ENCODE results near the gene SEMA3A.

SEMA3A gene

DNA sequence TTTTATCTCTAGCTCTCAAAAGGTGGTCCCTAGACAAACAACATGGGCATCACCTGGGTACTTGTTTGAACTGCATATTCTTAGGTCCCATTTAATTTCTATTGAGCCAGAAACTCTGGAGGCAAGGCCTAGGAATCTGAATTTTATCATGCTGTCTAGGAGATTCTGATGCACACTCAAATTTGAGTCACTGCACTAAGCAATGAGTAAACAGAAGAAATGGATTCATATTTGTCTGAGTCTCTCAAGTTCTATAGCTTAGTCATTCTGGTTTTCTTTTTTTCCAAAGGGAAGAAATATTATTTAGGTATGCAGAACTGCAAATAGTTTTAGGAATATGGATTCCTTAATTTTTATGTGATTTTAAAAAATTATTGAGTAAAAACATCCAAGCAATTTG lies 185.5 kb downstream of the SEMA3A start:
- no peak for DNase-seq (ENCODE audit: low read depth)
- H3K4me3 ChIP-seq (ENCODE audit: control insufficient read depth, low read depth, low read length) = no peak overlapping the region
- TF ChIP-seq, protein P1, sequence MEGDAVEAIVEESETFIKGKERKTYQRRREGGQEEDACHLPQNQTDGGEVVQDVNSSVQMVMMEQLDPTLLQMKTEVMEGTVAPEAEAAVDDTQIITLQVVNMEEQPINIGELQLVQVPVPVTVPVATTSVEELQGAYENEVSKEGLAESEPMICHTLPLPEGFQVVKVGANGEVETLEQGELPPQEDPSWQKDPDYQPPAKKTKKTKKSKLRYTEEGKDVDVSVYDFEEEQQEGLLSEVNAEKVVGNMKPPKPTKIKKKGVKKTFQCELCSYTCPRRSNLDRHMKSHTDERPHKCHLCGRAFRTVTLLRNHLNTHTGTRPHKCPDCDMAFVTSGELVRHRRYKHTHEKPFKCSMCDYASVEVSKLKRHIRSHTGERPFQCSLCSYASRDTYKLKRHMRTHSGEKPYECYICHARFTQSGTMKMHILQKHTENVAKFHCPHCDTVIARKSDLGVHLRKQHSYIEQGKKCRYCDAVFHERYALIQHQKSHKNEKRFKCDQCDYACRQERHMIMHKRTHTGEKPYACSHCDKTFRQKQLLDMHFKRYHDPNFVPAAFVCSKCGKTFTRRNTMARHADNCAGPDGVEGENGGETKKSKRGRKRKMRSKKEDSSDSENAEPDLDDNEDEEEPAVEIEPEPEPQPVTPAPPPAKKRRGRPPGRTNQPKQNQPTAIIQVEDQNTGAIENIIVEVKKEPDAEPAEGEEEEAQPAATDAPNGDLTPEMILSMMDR (IDR thresholded peaks at IDR 0.05; ENCODE audit: control insufficient read depth, insufficient read depth, low read depth, low read length, missing control alignments) = no peak

DNA sequence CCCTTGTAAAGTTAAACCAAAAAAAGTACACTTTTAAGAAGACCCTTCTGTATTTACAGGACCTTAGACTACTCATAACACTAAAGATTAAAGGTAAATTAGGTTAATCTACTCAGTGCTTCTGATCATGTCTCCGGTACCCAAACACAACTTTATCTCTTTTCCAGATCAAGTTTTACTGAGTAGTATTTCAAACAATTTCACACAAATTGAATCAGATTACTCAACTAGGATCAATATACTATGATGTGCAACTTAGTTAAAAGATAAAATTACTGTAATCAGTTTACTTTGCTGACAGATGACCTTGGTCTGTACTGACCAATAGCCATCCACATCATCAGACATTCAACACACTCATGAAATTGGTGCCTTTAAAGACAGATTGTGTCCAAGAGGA lies 191.4 kb downstream of the SEMA3A start:
- DNase-seq (ENCODE audit: low read depth) = no peak
- no peak overlapping the region for H3K4me3 ChIP-seq (ENCODE audit: control insufficient read depth, low read depth, low read length)
- TF ChIP-seq, protein P1 (IDR thresholded peaks at IDR 0.05; ENCODE audit: control insufficient read depth, insufficient read depth, low read depth, low read length, missing control alignments) = no peak

DNA sequence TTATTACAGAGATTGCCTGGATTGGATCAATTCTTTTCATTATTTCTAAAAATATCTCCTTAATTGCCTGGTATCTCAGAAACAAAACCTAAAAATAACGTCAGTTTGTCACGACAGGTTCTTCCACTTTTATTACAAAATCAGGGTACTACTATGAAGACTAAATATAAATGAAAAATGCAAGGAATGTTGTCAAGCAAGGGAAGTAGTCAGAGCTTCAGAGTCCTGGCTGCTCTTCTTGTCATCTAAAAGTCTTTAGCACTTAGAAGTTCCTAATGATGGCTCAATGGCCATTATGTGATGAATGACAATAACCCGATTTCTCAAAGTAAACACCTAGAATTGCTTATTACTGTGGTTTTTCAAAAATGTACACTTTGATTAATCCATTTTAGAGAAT lies 192.2 kb downstream of the SEMA3A start:
- TF ChIP-seq, protein P1 (IDR thresholded peaks at IDR 0.05; ENCODE audit: control insufficient read depth, insufficient read depth, low read depth, low read length, missing control alignments) = no peak
- DNase-seq (ENCODE audit: low read depth) = no peak
- no peak overlapping the region for H3K4me3 ChIP-seq (ENCODE audit: control insufficient read depth, low read depth, low read length)

DNA sequence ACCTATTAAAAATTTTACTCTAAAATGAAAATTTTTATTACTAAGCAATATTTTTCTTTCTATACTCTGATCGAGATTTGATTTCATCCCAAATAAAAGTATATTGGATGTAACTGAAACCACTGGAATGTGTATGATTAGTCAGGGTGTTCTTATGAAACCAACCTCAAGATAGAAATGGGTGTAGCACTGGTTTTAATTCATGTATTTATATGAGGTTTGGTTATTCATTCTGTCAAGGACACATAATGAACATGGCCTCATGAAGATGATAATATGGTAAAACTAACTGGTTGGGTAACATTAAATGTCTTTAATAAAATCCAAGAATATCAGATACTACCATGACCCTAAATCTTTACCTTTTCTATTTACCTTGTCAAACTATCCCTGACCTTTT lies 197.7 kb downstream of the SEMA3A start:
- TF ChIP-seq, protein P1 (IDR thresholded peaks at IDR 0.05; ENCODE audit: control insufficient read depth, insufficient read depth, low read depth, low read length, missing control alignments) = no peak
- DNase-seq (ENCODE audit: low read depth) = no peak

DNA sequence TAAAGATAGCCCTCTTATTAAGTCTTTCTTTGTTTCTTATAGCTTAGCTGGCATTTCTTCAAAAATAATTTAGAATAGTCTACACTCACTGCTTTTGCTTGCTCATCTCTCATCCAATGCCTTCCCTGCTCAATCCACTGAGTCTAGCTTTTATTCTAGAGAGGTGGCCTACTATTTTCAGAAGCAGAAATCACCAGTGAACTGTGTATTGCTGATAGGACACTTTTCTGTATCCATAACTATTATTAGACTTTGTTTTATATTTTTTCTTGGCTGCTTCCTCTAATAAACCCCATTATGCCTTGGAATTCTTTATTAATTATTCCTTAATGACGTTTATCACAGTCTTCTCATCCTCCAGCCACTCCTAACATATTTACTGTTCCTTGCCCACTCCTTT lies 206.8 kb downstream of the SEMA3A start:
- no peak for DNase-seq (ENCODE audit: low read depth)
- H3K4me3 ChIP-seq (ENCODE audit: control insufficient read depth, low read depth, low read length) = no peak overlapping the region
- TF ChIP-seq, protein P1 (IDR thresholded peaks at IDR 0.05; ENCODE audit: control insufficient read depth, insufficient read depth, low read depth, low read length, missing control alignments) = no peak

More for the DNA sequence above, 197.7 kb downstream of the SEMA3A start:
- H3K4me3 ChIP-seq (ENCODE audit: control insufficient read depth, low read depth, low read length) = no peak overlapping the region

DNA sequence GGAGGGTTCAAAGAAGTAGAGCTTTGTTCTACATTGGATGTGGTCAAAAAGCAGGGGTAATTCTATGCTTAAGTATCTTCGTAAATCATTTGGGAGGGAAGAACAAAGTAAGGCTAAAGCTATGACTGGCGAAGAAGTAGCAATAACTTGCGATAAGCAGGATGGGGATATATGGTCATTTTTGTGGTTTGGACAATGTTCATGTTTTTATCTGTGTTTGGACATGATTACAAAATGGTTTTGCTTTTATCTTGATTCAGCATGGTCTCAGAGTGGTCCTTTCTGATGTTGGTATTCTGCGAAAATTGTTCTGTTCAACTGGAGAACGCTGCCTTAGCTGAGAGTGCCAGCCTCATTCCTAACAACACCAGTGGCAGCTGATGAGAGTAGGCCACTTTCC lies 208.8 kb downstream of the SEMA3A start:
- H3K4me3 ChIP-seq (ENCODE audit: control insufficient read depth, low read depth, low read length) = no peak overlapping the region
- TF ChIP-seq, protein P1 (IDR thresholded peaks at IDR 0.05; ENCODE audit: control insufficient read depth, insufficient read depth, low read depth, low read length, missing control alignments) = no peak
- DNase-seq (ENCODE audit: low read depth) = no peak

DNA sequence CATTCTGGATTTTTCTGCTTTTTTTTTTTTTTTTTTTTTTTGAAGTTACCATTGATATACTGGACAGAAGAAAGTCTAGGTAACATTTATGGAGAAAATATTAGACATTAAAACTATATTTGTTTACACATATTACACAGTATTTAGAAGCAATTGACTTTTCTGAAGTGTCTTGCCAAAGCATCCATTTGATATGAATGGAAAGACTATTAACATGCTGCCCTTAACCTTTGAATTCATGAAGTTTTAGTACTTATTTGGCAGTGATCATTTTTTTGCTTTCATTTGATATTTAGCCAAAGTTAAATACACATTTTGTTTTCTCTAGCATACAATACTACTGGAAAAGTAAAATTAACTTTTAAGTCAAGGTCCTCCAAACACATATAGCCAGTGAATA lies 210.0 kb downstream of the SEMA3A start:
- no peak for DNase-seq (ENCODE audit: low read depth)
- TF ChIP-seq, protein P1 (IDR thresholded peaks at IDR 0.05; ENCODE audit: control insufficient read depth, insufficient read depth, low read depth, low read length, missing control alignments) = no peak
- no peak overlapping the region for H3K4me3 ChIP-seq (ENCODE audit: control insufficient read depth, low read depth, low read length)
